Nucleus accumbens (tissue), 56 donors: ENCODE data around the gene PFDN6.

Experiments
- DNase-seq, 56 donors: peaks; one replicate each; lab custom pipeline; 2025; lab: John Stamatoyannopoulos, UW

Gene PFDN6

GRCh38 chr6:33292996-33293682, 3.7 kb downstream of the PFDN6 start:
- DNase-seq: no peak

DNA sequence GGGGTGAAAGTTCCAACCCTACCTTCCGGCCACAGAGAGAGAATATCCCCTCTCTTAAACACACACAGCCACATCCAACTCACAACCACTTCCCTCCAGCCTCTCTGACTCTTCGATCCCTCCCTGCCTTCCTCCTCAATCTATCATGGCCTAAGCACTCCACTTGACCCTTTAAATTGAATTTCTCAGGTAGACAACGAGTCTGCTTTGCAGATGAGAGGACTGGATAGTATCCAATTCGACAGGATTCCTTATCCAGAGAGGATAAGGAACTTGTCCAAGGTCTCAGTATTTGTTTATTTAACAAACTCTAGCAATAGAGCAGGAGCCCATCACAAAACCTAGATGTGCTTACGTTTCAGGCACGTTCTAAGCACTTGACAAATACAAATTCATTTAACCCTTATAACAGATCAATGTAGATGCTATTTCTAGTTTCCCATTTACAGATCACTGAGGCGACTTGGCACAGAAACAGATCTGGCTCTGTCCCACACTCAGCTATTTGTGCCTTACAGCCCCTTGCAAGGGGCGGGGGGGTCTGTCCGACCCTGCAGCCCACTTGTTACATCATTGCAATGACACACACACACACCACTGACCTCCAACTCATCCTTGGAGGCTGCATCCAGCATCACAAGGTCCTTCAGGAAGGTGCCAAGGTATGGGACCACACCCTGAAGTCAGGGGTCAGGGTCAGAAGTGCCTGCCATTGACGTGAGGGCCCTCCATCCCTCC, 4.9 kb downstream of the PFDN6 start:
- no peak for DNase-seq

DNA sequence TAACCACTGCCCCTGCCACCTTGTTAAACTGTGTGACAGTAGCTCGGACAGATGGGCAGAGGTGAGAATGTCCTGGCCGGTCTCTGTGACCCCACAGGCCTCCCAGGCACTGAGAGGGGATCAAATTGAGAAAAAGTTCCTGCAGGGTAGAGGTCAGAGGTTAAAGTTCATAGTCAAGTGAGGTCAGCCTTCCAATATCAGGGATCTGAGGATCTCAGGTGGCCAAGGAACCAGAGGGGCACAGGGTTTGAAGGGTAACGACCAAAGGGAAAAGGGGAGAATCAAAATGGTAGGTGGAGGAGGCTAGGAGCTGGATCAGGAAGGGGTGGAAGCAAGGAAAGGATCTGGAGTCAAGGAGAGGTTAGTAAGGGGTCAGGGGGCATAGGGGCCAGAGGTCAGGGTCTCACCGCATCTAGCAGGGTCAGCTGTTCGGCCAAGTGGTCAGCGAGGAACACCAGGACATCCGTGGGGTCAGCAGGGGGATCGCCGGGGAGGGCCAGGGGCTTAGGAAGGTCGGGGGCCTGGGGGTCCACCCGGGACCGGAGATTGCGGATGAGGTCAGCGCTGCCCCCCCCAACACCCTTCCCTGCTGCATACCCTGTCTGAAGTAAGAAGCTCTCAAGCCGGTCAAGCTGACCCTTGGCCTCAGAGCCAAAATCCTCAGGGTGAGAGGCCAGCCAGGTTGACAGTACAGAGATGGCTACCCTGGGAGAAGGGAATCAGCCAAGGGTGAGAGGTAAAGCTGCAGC, 6.4 kb downstream of the PFDN6 start:
- no peak for DNase-seq

- no peak for DNase-seq
These were observed 7.5 kb downstream of the PFDN6 start for GRCh38 chr6:33296797-33297405.

GRCh38 chr6:33297406-33297955, 8.1 kb downstream of the PFDN6 start:
- DNase-seq: peak in 8 of 56 donors; percentile 17 to 49 (median 30)

DNA sequence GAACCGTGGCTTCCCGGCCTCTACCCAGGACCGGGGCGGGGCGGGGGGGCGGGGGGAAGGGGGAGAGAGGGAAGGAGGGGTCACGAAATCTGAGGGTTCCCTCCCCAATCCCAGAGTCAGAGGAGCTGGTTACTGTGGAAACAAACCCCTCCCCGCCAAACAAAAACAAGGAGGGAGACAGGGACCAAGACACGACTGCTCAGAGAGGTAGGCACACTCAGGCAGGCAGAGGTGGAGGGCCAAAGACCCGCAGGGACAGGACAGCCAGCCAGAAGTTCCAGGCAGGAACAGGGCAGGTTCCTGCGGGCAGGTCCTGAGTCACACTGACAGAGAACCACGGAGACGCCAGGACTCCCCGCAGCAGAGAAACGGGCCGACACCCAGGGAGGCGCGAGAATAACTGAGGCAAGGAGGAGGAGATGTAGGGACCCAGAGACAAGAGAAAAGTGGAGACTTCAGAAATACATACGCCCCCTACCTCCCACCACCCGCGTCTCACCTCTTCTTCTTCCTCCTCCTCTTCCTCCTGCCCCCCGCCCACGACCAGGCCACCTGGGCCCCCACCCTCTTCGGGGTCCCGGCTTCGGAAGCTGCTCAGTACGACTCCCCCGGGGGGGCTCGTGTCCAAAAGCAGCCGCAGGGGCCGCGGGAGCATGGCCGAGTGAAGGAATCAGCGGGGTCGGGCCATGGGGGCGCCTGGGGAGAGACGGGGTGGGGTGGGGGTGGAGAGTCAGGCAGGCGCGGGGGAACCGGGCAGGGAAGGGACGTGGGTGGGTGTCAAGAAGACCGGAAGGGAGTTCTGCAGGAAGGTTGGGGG, 8.8 kb downstream of the PFDN6 start:
- peak in 40 of 56 donors; percentile 11 to 68 (median 41) for DNase-seq

GRCh38 chr6:33298773-33299236, 9.4 kb downstream of the PFDN6 start, which contains the start of gene RGL2:
RGL2 (minus strand) TSS chr6:33298942; CDS start chr6:33298610, 332 bp downstream.
- DNase-seq: peak in 49 of 56 donors; percentile 50 to 90 (median 80)

DNA sequence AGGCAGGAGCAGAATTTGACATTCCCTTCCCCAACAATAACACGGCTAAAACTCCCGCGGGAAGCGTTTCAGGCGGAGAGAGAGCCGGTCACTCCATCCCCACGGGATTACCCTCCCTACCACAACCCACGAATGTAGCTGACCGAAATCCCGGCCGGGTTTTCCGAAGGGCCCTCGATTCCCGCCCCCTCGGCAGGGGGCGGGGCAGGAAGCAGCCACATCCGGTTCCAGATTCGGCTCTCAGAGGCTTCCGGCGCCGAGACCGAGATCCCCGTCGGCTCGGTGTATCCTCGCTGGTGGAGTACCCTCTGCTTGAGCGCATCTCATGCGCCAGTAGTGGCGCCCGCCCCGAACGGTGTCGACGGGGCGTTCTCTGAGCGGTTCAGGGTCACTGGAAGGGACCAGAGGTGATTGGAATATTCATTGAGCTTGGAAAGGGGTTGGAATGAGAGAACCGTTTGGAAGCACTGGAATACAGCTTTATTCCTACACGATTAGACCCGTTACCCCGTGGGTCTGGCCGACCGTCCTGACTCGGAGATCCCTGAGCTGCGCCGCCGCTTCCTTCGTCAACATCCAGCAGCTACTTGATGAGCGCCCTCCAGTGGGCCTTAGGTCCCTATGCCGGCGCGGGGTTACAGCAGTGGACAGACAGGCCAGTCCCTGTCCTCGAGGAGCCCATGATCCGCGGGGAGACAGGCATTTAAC, 10.0 kb downstream of the PFDN6 start:
- DNase-seq: peak in 55 of 56 donors; percentile 48 to 94 (median 85)

DNA sequence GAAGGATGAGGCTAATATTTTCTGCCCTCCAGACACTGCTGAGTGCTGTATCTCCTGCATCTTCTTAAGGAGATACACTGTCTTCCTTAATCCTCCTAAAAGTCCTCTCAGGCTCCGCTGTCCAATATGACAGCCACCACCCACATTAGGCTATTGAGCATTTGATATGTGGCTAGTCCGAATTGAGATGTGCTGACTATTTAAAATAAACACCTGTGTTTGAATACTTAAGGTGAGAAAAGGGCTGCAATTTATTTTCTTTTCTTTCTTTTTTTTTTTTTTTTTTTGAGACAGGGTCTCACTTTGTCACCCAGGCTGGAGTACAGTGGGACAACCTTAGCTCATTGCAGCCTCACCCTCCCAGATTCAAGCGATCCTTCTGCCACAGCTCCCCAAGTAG, 12.5 kb downstream of the PFDN6 start:
- no peak for DNase-seq

- no peak for DNase-seq
These were observed 14.8 kb downstream of the PFDN6 start for GRCh38 chr6:33304216-33304615.

DNA sequence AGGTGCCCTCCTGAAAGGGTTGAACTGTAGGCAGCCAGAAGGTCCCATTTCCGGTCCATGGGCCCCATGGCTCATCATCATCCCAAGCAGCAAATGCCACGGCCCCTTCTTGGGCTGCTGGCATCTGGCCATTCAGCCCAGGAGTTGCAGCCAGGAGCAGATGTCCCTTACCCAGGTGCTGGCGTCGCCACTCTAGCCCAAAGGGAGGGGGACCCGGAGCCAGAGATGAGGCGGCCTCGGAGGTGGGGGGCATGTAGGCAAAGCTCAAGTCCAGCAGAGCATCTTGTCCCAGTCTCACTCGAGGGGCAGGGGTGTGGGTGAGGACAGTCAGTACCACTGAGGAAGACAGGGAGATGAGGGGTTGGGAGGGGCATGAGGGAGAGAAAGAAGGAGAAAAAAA, 15.7 kb downstream of the PFDN6 start:
- DNase-seq: no peak

GRCh38 chr6:33306356-33306755, 17.0 kb downstream of the PFDN6 start:
- DNase-seq: no peak

- DNase-seq: peak in 46 of 56 donors; percentile 5 to 88 (median 56)
These were observed 23.1 kb downstream of the PFDN6 start for GRCh38 chr6:33312361-33313104.

GRCh38 chr6:33313105-33313708, 23.8 kb downstream of the PFDN6 start:
- peak in 34 of 56 donors; percentile 19 to 64 (median 44) for DNase-seq

- DNase-seq: peak in 45 of 56 donors; percentile 26 to 80 (median 47)
These were observed 24.5 kb downstream of the PFDN6 start, which contains the start of gene TAPBP for GRCh38 chr6:33313709-33314514. TAPBP (minus strand) TSS chr6:33314078; CDS start chr6:33314041, 37 bp downstream.

DNA sequence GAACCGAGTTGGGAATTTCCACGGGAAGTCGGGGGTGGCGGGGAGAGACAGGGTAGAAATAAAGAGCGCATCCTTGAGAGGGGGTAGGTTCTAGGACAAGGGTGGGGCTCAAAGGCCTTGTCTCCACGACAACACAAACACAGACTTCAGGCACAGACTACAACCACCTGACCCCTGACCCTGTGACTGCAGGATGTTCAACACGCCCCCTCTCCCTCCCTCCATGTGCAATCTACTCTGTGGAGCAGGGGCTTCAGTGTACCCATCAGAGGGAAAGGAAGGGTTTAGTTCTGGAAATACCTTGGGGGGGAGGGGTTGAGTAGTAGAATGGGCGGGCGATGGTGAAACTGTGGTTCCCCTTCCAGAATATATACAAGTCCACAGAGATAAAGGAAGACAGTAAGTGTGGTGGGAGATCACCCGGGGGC, 25.1 kb downstream of the PFDN6 start:
- DNase-seq: peak in 35 of 56 donors; percentile 22 to 70 (median 47)
